WTC11 (cell line): Measurements from ENCODE around the gene GRIN2A. TPM values are rescaled to one million over a fixed set of nuclear protein-coding genes. Genes with fewer than 3 reads are reported as not detected.

Experiments used
- ATAC-seq: fragments of 200-7000 bp; cut with Tn5 transposase; 2 replicates; pipeline ENCODE4 v1.10.0; 2021; ENCODE audit warnings: mild to moderate bottlenecking, moderate library complexity
- CTCF ChIA-PET: fragments of 300-600 bp; sonication (Branson Sonifier 250); formaldehyde crosslinking; loops from one replicate; lab custom pipeline; 2021; ENCODE audit warnings: antibody characterized with exemption; lab: Charles Lee
- POLR2A ChIA-PET: fragments of 350-600 bp; sonication (Branson Sonifier 250); formaldehyde crosslinking; loops from one replicate; lab custom pipeline; 2021; ENCODE audit warnings: antibody characterized with exemption; lab: Charles Lee
- DNase-seq: peaks from one replicate; pipeline ENCODE4 v3.0.0; 2021; ENCODE audit warnings: low spot score
- H3K27ac Mint-ChIP-seq: 2 replicates; pipeline ENCODE4 v1.8.0; 2021; ENCODE audit warnings: mixed read lengths
- H3K27me3 Mint-ChIP-seq: 2 replicates; pipeline ENCODE4 v1.8.0; 2021; ENCODE audit warnings: low read depth, mild to moderate bottlenecking, moderate library complexity, mixed read lengths
- H3K36me3 Mint-ChIP-seq: 2 replicates; pipeline ENCODE4 v1.8.0; 2021; ENCODE audit warnings: mixed read lengths
- H3K4me1 Mint-ChIP-seq: 2 replicates; pipeline ENCODE4 v1.8.0; 2022; ENCODE audit warnings: mixed read lengths
- H3K4me3 Mint-ChIP-seq: 2 replicates; pipeline ENCODE4 v1.8.0; 2021; ENCODE audit warnings: mild to moderate bottlenecking, moderate library complexity, mixed read lengths
- H3K9me3 Mint-ChIP-seq: 2 replicates; pipeline ENCODE4 v1.8.0; 2021; ENCODE audit warnings: mixed read lengths
- ARID4B ChIP-seq: sonication (generic); formaldehyde crosslinking; IDR thresholded peaks from 2 replicates; pipeline ENCODE4 v1.8.0; 2023; ENCODE audit warnings: missing genetic modification reagents, mild to moderate bottlenecking, borderline replicate concordance
- ATF1 ChIP-seq: sonication (generic); formaldehyde crosslinking; IDR thresholded peaks from 2 replicates; pipeline ENCODE4 v1.8.1; 2023; ENCODE audit warnings: mild to moderate bottlenecking, moderate library complexity, missing genetic modification reagents
- ATF2 ChIP-seq: sonication (generic); formaldehyde crosslinking; IDR thresholded peaks from 2 replicates; pipeline ENCODE4 v1.8.1; 2022; ENCODE audit warnings: low read depth, missing genetic modification reagents, borderline replicate concordance
- CREM ChIP-seq: sonication (generic); formaldehyde crosslinking; IDR thresholded peaks from 2 replicates; pipeline ENCODE4 v1.8.1; 2022; ENCODE audit warnings: mild to moderate bottlenecking, missing genetic modification reagents, moderate library complexity
- E2F1 ChIP-seq: sonication (generic); formaldehyde crosslinking; IDR thresholded peaks from 2 replicates; pipeline ENCODE4 v1.8.0; 2022; ENCODE audit warnings: mild to moderate bottlenecking, missing genetic modification reagents
- E2F5 ChIP-seq: sonication (generic); formaldehyde crosslinking; IDR thresholded peaks from 2 replicates; pipeline ENCODE4 v1.8.1; 2022; ENCODE audit warnings: mild to moderate bottlenecking, moderate library complexity, missing genetic modification reagents
- ELF4 ChIP-seq: sonication (generic); formaldehyde crosslinking; IDR thresholded peaks from 2 replicates; pipeline ENCODE4 v1.8.1; 2022; ENCODE audit warnings: low read depth, mild to moderate bottlenecking, moderate library complexity, missing genetic modification reagents
- ETV6 ChIP-seq: sonication (generic); formaldehyde crosslinking; IDR thresholded peaks from 2 replicates; pipeline ENCODE4 v1.8.1; 2022; ENCODE audit warnings: mild to moderate bottlenecking, missing genetic modification reagents
- JAZF1 ChIP-seq: fragments of 250-450 bp; sonication (Bioruptor Pico); IDR thresholded peaks from 2 replicates; pipeline ENCODE4 v1.9.0; 2021; ENCODE audit warnings: moderate library complexity, mild to moderate bottlenecking, inconsistent platforms
- NFE2L1 ChIP-seq: sonication (generic); formaldehyde crosslinking; IDR thresholded peaks from 2 replicates; pipeline ENCODE4 v1.8.1; 2023; ENCODE audit warnings: missing genetic modification reagents
- SMAD4 ChIP-seq: sonication (generic); formaldehyde crosslinking; IDR thresholded peaks from 2 replicates; pipeline ENCODE4 v1.8.0; 2022; ENCODE audit warnings: mild to moderate bottlenecking, missing genetic modification reagents
- SP1 ChIP-seq: sonication (generic); formaldehyde crosslinking; conservative IDR thresholded peaks from 2 replicates; pipeline ENCODE4 v1.8.1; 2022; ENCODE audit warnings: missing genetic modification reagents
- TEAD1 ChIP-seq: sonication (generic); formaldehyde crosslinking; IDR thresholded peaks from 2 replicates; pipeline ENCODE4 v1.8.0; 2022; ENCODE audit warnings: mild to moderate bottlenecking, missing genetic modification reagents
- TEAD4 ChIP-seq: sonication (generic); formaldehyde crosslinking; IDR thresholded peaks from 2 replicates; pipeline ENCODE4 v1.8.0; 2022; ENCODE audit warnings: mild to moderate bottlenecking, missing genetic modification reagents
- ZNF416 ChIP-seq: fragments of 250-450 bp; sonication (Bioruptor Pico); IDR thresholded peaks from 2 replicates; pipeline ENCODE4 v1.9.0; 2021; ENCODE audit warnings: mild to moderate bottlenecking, inconsistent platforms
- ZNF425 ChIP-seq: fragments of 250-450 bp; sonication (Bioruptor Pico); conservative IDR thresholded peaks from 2 replicates; pipeline ENCODE4 v1.9.0; 2021; ENCODE audit warnings: mild to moderate bottlenecking
- total RNA-seq: library from RNA; stranded (reverse); gene quantifications from 3 replicates; pipeline ENCODE4 v1.2.3, GENCODE V29; 2021
- TF ChIP-seq, protein P1 (sequence below): fragments of 250-450 bp; sonication (Bioruptor Pico); IDR thresholded peaks from 2 replicates; pipeline ENCODE4 v1.9.0; 2021; ENCODE audit warnings: moderate library complexity, mild to moderate bottlenecking, inconsistent platforms, borderline replicate concordance
- TF ChIP-seq, protein P2 (sequence below): fragments of 250-450 bp; sonication (Bioruptor Pico); IDR thresholded peaks from 2 replicates; pipeline ENCODE4 v1.8.0; 2021; ENCODE audit warnings: mild to moderate bottlenecking

GRIN2A gene
- total RNA-seq, 1 experiment from 2014 or later, result 3.5 TPM

DNA sequence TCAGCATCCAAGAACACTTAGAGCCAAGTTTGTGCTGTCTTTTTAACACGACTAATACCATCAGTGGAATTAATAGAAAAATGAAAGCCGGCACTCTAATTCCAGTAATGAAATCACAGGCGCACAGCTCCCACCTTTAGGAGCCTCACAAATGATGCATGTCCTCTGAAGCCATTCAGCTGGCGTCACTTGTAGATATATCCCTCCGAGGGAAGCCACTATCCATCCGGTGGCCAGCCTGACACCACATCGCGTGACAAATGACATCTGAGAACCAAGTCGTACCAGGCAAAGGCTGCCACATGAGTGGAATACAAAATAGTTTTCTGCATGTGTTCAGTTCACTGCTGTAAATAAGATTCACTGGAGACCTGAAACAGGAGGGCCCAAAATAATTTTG lies 205.6 kb downstream of the GRIN2A start:
- ATAC-seq (no peak), DNase-seq (no peak)
- ChIA-PET CTCF (no interaction called here), POLR2A (no interaction called here)
- Mint-ChIP-seq H3K36me3 (no peaks in the 10 kb centered on the region), H3K4me1 (peaks cover 34% of the 10 kb centered on the region), H3K4me3 (no peak overlapping the region), H3K9me3 (peaks cover 4% of the 10 kb centered on the region; the same call in 1 of the 2 replicates), H3K27ac (no peak overlapping the region), H3K27me3 (peaks cover 49% of the 10 kb centered on the region)
- TF ChIP-seq SP1 (CRISPR knock-in tag) (no peak), ZNF425 (no peak), ATF1 (CRISPR knock-in tag) (no peak), ATF2 (CRISPR knock-in tag) (no peak), TEAD4 (CRISPR knock-in tag) (no peak), ZNF416 (CRISPR knock-in tag) (no peak), NFE2L1 (CRISPR knock-in tag) (no peak), JAZF1 (CRISPR knock-in tag) (no peak)

GRCh38 chr16:9971907-9972306 lies 210.3 kb downstream of the GRIN2A start:
- peaks cover 37% of the 10 kb centered on the region for H3K4me1 Mint-ChIP-seq
- TF ChIP-seq ELF4 (CRISPR knock-in tag), result no peak
- no peak for DNase-seq
- ChIA-PET CTCF (interaction anchor here (1.5 kb wide), 1 partner anchor 209 kb away, joined by 3 read pairs; no protein-coding TSS in a partner anchor), POLR2A (no interaction called here)
- peaks cover 4% of the 10 kb centered on the region; the same call in 1 of the 2 replicates for H3K9me3 Mint-ChIP-seq
- H3K36me3 Mint-ChIP-seq, result no peaks in the 10 kb centered on the region
- no peak overlapping the region for H3K4me3 Mint-ChIP-seq
- H3K27me3 Mint-ChIP-seq, result peaks cover 70% of the 10 kb centered on the region
- H3K27ac Mint-ChIP-seq, result no peak overlapping the region
- ATAC-seq, result peak; percentile 88

DNA sequence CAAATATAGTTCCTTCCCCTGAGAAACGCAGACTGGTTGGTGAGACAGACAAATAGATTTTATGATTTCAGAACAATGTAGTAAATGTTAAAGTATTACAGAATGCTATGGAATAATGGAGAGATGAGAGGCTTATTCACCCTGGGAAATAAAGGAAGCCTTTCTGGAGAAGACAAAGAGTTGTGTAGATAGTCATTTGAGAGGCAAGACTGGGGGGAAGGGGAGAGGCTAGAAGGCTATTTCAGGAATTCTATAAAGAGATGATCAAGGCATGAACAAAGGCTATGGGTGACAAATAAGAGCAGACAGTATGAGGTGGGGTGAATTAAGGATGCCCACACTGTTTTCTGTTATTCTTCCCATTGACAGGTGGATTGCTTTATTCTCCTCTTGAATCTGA lies 211.4 kb downstream of the GRIN2A start:
- ATAC-seq, result no peak
- Mint-ChIP-seq H3K4me3 (no peak overlapping the region), H3K9me3 (peaks cover 4% of the 10 kb centered on the region; the same call in 1 of the 2 replicates), H3K27me3 (peaks cover 68% of the 10 kb centered on the region), H3K4me1 (peaks cover 37% of the 10 kb centered on the region), H3K27ac (no peak overlapping the region), H3K36me3 (no peaks in the 10 kb centered on the region)
- CTCF ChIA-PET, result no interaction called here
- no peak for DNase-seq
- POLR2A ChIA-PET, result no interaction called here
- TF ChIP-seq E2F1 (CRISPR knock-in tag) (no peak), SMAD4 (no peak), ARID4B (no peak), TEAD4 (CRISPR knock-in tag) (no peak), ELF4 (CRISPR knock-in tag) (no peak), ETV6 (CRISPR knock-in tag) (no peak), CREM (no peak), E2F5 (CRISPR knock-in tag) (no peak), TEAD1 (CRISPR knock-in tag) (no peak)
- TF ChIP-seq, protein P1, sequence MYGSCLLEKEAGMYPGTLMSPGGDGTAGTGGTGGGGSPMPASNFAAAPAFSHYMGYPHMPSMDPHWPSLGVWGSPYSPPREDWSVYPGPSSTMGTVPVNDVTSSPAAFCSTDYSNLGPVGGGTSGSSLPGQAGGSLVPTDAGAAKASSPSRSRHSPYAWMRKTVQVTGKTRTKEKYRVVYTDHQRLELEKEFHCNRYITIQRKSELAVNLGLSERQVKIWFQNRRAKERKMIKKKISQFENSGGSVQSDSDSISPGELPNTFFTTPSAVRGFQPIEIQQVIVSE (CRISPR knock-in tag), result no peak
- TF ChIP-seq, protein P2, sequence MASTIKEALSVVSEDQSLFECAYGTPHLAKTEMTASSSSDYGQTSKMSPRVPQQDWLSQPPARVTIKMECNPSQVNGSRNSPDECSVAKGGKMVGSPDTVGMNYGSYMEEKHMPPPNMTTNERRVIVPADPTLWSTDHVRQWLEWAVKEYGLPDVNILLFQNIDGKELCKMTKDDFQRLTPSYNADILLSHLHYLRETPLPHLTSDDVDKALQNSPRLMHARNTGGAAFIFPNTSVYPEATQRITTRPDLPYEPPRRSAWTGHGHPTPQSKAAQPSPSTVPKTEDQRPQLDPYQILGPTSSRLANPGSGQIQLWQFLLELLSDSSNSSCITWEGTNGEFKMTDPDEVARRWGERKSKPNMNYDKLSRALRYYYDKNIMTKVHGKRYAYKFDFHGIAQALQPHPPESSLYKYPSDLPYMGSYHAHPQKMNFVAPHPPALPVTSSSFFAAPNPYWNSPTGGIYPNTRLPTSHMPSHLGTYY (CRISPR knock-in tag), result no peak
